SJCRH30 (cell line): ENCODE results near the gene ASTE1. TPM values are rescaled to one million over a fixed set of nuclear protein-coding genes. Genes with fewer than 3 reads are reported as not detected.
"Not testable (repeated sequence)": the region's sequence is repeated elsewhere in the genome, so short reads cannot be mapped to it uniquely, and the experiment has no call there.

Source experiments
- DNase-seq, 2 experiments: peaks; one replicate each; pipeline ENCODE4 v3.0.0-alpha.2; 2015 to 2020
- H3K27ac ChIP-seq: fragments of 250-450 bp; sonication (Bioruptor Pico); 2 replicates; pipeline ENCODE4 v1.5.1; 2020; ENCODE audit warnings: mild to moderate bottlenecking, moderate library complexity
- H3K27me3 ChIP-seq: fragments of 250-450 bp; sonication (Bioruptor Pico); 2 replicates; pipeline ENCODE4 v1.5.1; 2020; ENCODE audit warnings: mild to moderate bottlenecking, moderate library complexity
- H3K36me3 ChIP-seq: fragments of 250-450 bp; sonication (Bioruptor Pico); 2 replicates; pipeline ENCODE4 v1.5.1; 2020; ENCODE audit warnings: mild to moderate bottlenecking, moderate library complexity
- H3K4me1 ChIP-seq: fragments of 250-450 bp; sonication (Bioruptor Pico); 2 replicates; pipeline ENCODE4 v1.5.1; 2020; ENCODE audit warnings: mild to moderate bottlenecking, moderate library complexity
- H3K4me3 ChIP-seq: fragments of 250-450 bp; sonication (Bioruptor Pico); 2 replicates; pipeline ENCODE4 v1.5.1; 2020; ENCODE audit warnings: mild to moderate bottlenecking, moderate library complexity
- H3K9me3 ChIP-seq: fragments of 250-450 bp; sonication (Bioruptor Pico); replicated peaks from 2 replicates; pipeline ENCODE4 v1.5.1; 2020; ENCODE audit warnings: mild to moderate bottlenecking, moderate library complexity
- total RNA-seq: library from RNA; depleted of rRNA; stranded (reverse); fragments of >200 nt; shearing (Covaris generic); gene quantifications from 2 replicates; pipeline ENCODE4 v1.2.3, GENCODE V29; 2014; rRNA removed

ASTE1 gene
- total RNA-seq, 1 experiment from 2014 or later: 10.5 TPM

GRCh38 chr3:130981469-130981868 is 45.2 kb downstream of the ASTE1 start:
- H3K4me3 ChIP-seq: no peak overlapping the region
- peaks cover 9% of the 10 kb centered on the region for H3K36me3 ChIP-seq
- H3K27ac ChIP-seq: no peak overlapping the region
- no peaks in the 10 kb centered on the region for H3K4me1 ChIP-seq
- no peak for DNase-seq
- H3K9me3 ChIP-seq: no peaks in the 10 kb centered on the region
- no peaks in the 10 kb centered on the region for H3K27me3 ChIP-seq

GRCh38 chr3:130979117-130979516 is 47.5 kb downstream of the ASTE1 start:
- H3K36me3 ChIP-seq: peaks cover under 1% of the 10 kb centered on the region; the same call in 1 of the 2 replicates
- H3K9me3 ChIP-seq: no peaks in the 10 kb centered on the region
- no peak overlapping the region for H3K4me3 ChIP-seq
- no peaks in the 10 kb centered on the region for H3K27me3 ChIP-seq
- no peaks in the 10 kb centered on the region for H3K4me1 ChIP-seq
- no peak overlapping the region for H3K27ac ChIP-seq
- DNase-seq: no peak

GRCh38 chr3:130976706-130977105 is 49.9 kb downstream of the ASTE1 start:
- Histone ChIP-seq H3K9me3 (no peaks in the 10 kb centered on the region), H3K36me3 (no peaks in the 10 kb centered on the region; the same call in 1 of the 2 replicates), H3K27me3 (no peaks in the 10 kb centered on the region), H3K4me1 (no peaks in the 10 kb centered on the region), H3K4me3 (no peak overlapping the region), H3K27ac (no peak overlapping the region)
- DNase-seq: no peak

GRCh38 chr3:130975251-130975650 is 51.4 kb downstream of the ASTE1 start:
- Histone ChIP-seq H3K27me3 (no peaks in the 10 kb centered on the region), H3K9me3 (no peaks in the 10 kb centered on the region), H3K36me3 (peaks cover 3% of the 10 kb centered on the region), H3K4me1 (no peaks in the 10 kb centered on the region), H3K27ac (no peak overlapping the region), H3K4me3 (no peak overlapping the region)
- no peak for DNase-seq

- no peaks in the 10 kb centered on the region for H3K9me3 ChIP-seq
Measured at GRCh38 chr3:130974201-130974600, 52.4 kb downstream of the ASTE1 start.

GRCh38 chr3:130973406-130973805 is 53.2 kb downstream of the ASTE1 start:
- Histone ChIP-seq H3K9me3 (no peaks in the 10 kb centered on the region), H3K4me3 (no peak overlapping the region), H3K4me1 (no peaks in the 10 kb centered on the region), H3K36me3 (peaks cover 9% of the 10 kb centered on the region), H3K27ac (no peak overlapping the region), H3K27me3 (no peaks in the 10 kb centered on the region)
- DNase-seq: no peak

More at GRCh38 chr3:130974201-130974600, 52.4 kb downstream of the ASTE1 start:
- Histone ChIP-seq H3K27me3 (no peaks in the 10 kb centered on the region), H3K4me1 (no peaks in the 10 kb centered on the region), H3K27ac (no peak overlapping the region), H3K4me3 (no peak overlapping the region), H3K36me3 (peaks cover 9% of the 10 kb centered on the region)
- no peak for DNase-seq

GRCh38 chr3:130972592-130972991 is 54.0 kb downstream of the ASTE1 start:
- not testable (repeated sequence) for DNase-seq, H3K27me3 ChIP-seq, H3K27ac ChIP-seq, H3K4me3 ChIP-seq, H3K36me3 ChIP-seq, H3K9me3 ChIP-seq, H3K4me1 ChIP-seq

GRCh38 chr3:130971208-130971607 is 55.4 kb downstream of the ASTE1 start:
- H3K4me3 ChIP-seq: no peak overlapping the region
- H3K27ac ChIP-seq: no peak overlapping the region
- H3K4me1 ChIP-seq: no peaks in the 10 kb centered on the region
- no peaks in the 10 kb centered on the region for H3K9me3 ChIP-seq
- peaks cover 10% of the 10 kb centered on the region for H3K36me3 ChIP-seq
- no peaks in the 10 kb centered on the region for H3K27me3 ChIP-seq
- no peak for DNase-seq

- no peaks in the 10 kb centered on the region for H3K27me3 ChIP-seq
- peaks cover 17% of the 10 kb centered on the region; the same call in 1 of the 2 replicates for H3K36me3 ChIP-seq
- H3K4me1 ChIP-seq: no peaks in the 10 kb centered on the region
- H3K9me3 ChIP-seq: no peaks in the 10 kb centered on the region
- no peak overlapping the region for H3K4me3 ChIP-seq
- DNase-seq: no peak
- H3K27ac ChIP-seq: no peak overlapping the region
Measured at GRCh38 chr3:130969621-130970020, 57.0 kb downstream of the ASTE1 start.

GRCh38 chr3:130968221-130968620 is 58.4 kb downstream of the ASTE1 start:
- H3K9me3 ChIP-seq: no peaks in the 10 kb centered on the region
- DNase-seq: no peak
- no peaks in the 10 kb centered on the region for H3K27me3 ChIP-seq
- H3K4me1 ChIP-seq: peaks cover 8% of the 10 kb centered on the region
- H3K36me3 ChIP-seq: peaks cover 17% of the 10 kb centered on the region; the same call in 1 of the 2 replicates
- H3K27ac ChIP-seq: no peak overlapping the region
- no peak overlapping the region for H3K4me3 ChIP-seq

- H3K36me3 ChIP-seq: peaks cover 17% of the 10 kb centered on the region; the same call in 1 of the 2 replicates
- H3K27me3 ChIP-seq: no peaks in the 10 kb centered on the region
- no peak for DNase-seq
- H3K4me3 ChIP-seq: no peak overlapping the region
- H3K27ac ChIP-seq: no peak overlapping the region
- no peaks in the 10 kb centered on the region for H3K9me3 ChIP-seq
- H3K4me1 ChIP-seq: peaks cover 8% of the 10 kb centered on the region
Measured at GRCh38 chr3:130967281-130967680, 59.3 kb downstream of the ASTE1 start.

- Histone ChIP-seq H3K36me3 (peaks cover 28% of the 10 kb centered on the region), H3K9me3 (no peaks in the 10 kb centered on the region), H3K4me3 (no peak overlapping the region), H3K27ac (peak overlapping the region; percentile 64), H3K27me3 (no peaks in the 10 kb centered on the region), H3K4me1 (peaks cover 8% of the 10 kb centered on the region)
- DNase-seq: peak; percentile 41 to 59
Measured at GRCh38 chr3:130963878-130964277, 62.7 kb downstream of the ASTE1 start.

Other genes starting within 250 kb of the ASTE1 start
- 38.2 and 40.2 TPM in 2 replicates for gene ATP2C1, start 132.7 kb downstream of the ASTE1 start, total RNA-seq
- 1.9 and 2.0 TPM in 2 replicates for gene NEK11, start 52 bp upstream of the ASTE1 start, total RNA-seq